Activated CD4-positive, alpha-beta T cell treated with anti-CD3 and anti-CD28 coated beads, Interleukin-2, amount 50 U/mL, for 4 hours (primary cell): ENCODE results near the gene KRTAP24-1.

ENCODE experiments used
- DNase-seq, 2 experiments: peaks; one replicate each; pipeline ENCODE4 v3.0.0-alpha.2; 2020

The KRTAP24-1 gene

GRCh38 chr21:30282850-30283249 lies at the start of gene KRTAP24-1:
Gene KRTAP24-1 (minus strand): TSS chr21:30282950. CDS start chr21:30282932, 18 bp downstream.
- no peak for DNase-seq

- no peak for DNase-seq
Observed at GRCh38 chr21:30329203-30329875, 46.6 kb upstream of the KRTAP24-1 start.

- DNase-seq, result no peak
Observed at GRCh38 chr21:30326390-30326789, 43.6 kb upstream of the KRTAP24-1 start.

GRCh38 chr21:30320215-30320614 lies 37.5 kb upstream of the KRTAP24-1 start, which contains the start of gene KRTAP26-1:
Gene KRTAP26-1 (minus strand): TSS chr21:30320315. CDS start chr21:30320035, 280 bp downstream.
- no peak for DNase-seq

GRCh38 chr21:30315701-30316100 lies 33.0 kb upstream of the KRTAP24-1 start:
- DNase-seq, result no peak

GRCh38 chr21:30306884-30307283 lies 24.1 kb upstream of the KRTAP24-1 start:
- no peak for DNase-seq

GRCh38 chr21:30305136-30305535 lies 22.4 kb upstream of the KRTAP24-1 start:
- no peak for DNase-seq

GRCh38 chr21:30289215-30289614 lies 6.5 kb upstream of the KRTAP24-1 start, which contains the start of gene KRTAP25-1:
Gene KRTAP25-1 (minus strand): TSS chr21:30289514. CDS start chr21:30289490, 24 bp downstream.
- no peak for DNase-seq

- DNase-seq, result no peak
Observed at GRCh38 chr21:30271611-30272010, 11.1 kb downstream of the KRTAP24-1 start.

- no peak for DNase-seq
Observed at GRCh38 chr21:30271156-30271555, 11.6 kb downstream of the KRTAP24-1 start.

- no peak for DNase-seq
Observed at GRCh38 chr21:30269803-30270530, 12.8 kb downstream of the KRTAP24-1 start.

- no peak for DNase-seq
Observed at GRCh38 chr21:30268608-30269197, 14.0 kb downstream of the KRTAP24-1 start.

- no peak for DNase-seq
Observed at GRCh38 chr21:30257773-30258172, 25.0 kb downstream of the KRTAP24-1 start.

- DNase-seq, result no peak
Observed at GRCh38 chr21:30256100-30256499, 26.6 kb downstream of the KRTAP24-1 start.

- DNase-seq, result no peak
Observed at GRCh38 chr21:30255679-30256078, 27.1 kb downstream of the KRTAP24-1 start.

GRCh38 chr21:30251781-30252180 lies 31.0 kb downstream of the KRTAP24-1 start:
- DNase-seq, result no peak

- DNase-seq, result no peak
Observed at GRCh38 chr21:30249936-30250335, 32.8 kb downstream of the KRTAP24-1 start.

- no peak for DNase-seq
Observed at GRCh38 chr21:30248844-30249243, 33.9 kb downstream of the KRTAP24-1 start.

- no peak for DNase-seq
Observed at GRCh38 chr21:30245061-30245460, 37.7 kb downstream of the KRTAP24-1 start.

- no peak for DNase-seq
Observed at GRCh38 chr21:30243691-30244090, 39.1 kb downstream of the KRTAP24-1 start.

GRCh38 chr21:30240661-30241060 lies 42.1 kb downstream of the KRTAP24-1 start:
- no peak for DNase-seq

GRCh38 chr21:30238168-30238567 lies 44.6 kb downstream of the KRTAP24-1 start:
- DNase-seq, result no peak

GRCh38 chr21:30234643-30235042 lies 48.1 kb downstream of the KRTAP24-1 start:
- no peak for DNase-seq

- DNase-seq, result no peak
Observed at GRCh38 chr21:30234050-30234449, 48.7 kb downstream of the KRTAP24-1 start.
